Erythroblast (primary cell): Measurements from ENCODE around the gene IBA57.

Experiments
- GATA1 ChIP-seq: IDR thresholded peaks from 2 replicates; pipeline ENCODE4 v1.6.1; 2011; ENCODE audit warnings: low read depth, mild to moderate bottlenecking, control low read depth, low read length, moderate library complexity
- POLR2A ChIP-seq: IDR thresholded peaks from 2 replicates; pipeline ENCODE4 v1.6.1; 2011; ENCODE audit warnings: mild to moderate bottlenecking, low read length

- TF ChIP-seq POLR2A: peak; percentile 39
- TF ChIP-seq GATA1: no peak
Observed at GRCh38 chr1:228174482-228175315, 9.1 kb downstream of the IBA57 start.
